OCI-LY7 (cell line): ENCODE measurements around the gene ANKS1B. TPM values are rescaled to one million over a fixed set of nuclear protein-coding genes. Genes with fewer than 3 reads are reported as not detected.
A peak's percentile ranks its signal among the peaks of the same experiment; 100 is the strongest.

Experiments
- BruUV-seq: library from RNA; stranded (reverse); fragments of 400-500 nt; replicated peaks from 2 replicates; lab custom pipeline; 2021; lab: Mats Ljungman, UMichigan
- CTCF ChIA-PET: fragments of 300-600 bp; sonication (Branson Sonifier 250); formaldehyde crosslinking; loops from one replicate; lab custom pipeline; 2022; ENCODE audit warnings: antibody characterized with exemption; ENCODE audit not compliant: unreplicated experiment; lab: Charles Lee
- POLR2A ChIA-PET: fragments of 300-600 bp; sonication (Branson Sonifier 250); formaldehyde crosslinking; loops from one replicate; lab custom pipeline; 2022; ENCODE audit warnings: antibody characterized with exemption; lab: Charles Lee
- DNase-seq: peaks from one replicate; pipeline ENCODE4 v3.0.0-alpha.2; 2015; ENCODE audit warnings: low spot score
- H2AFZ ChIP-seq: fragments of 200-600 bp; sonication (generic), shearing (Covaris generic); 2 replicates; pipeline ENCODE4 v1.6.1; 2014; ENCODE audit warnings: mild to moderate bottlenecking, antibody characterized with exemption, low read length, moderate library complexity
- H3K27ac ChIP-seq: fragments of 200-600 bp; sonication (generic); 2 replicates; pipeline ENCODE4 v1.5.1; 2014; ENCODE audit warnings: mixed run types, low read depth, mild to moderate bottlenecking, moderate library complexity, low read length, inconsistent platforms; ENCODE audit not compliant: poor library complexity, severe bottlenecking
- H3K36me3 ChIP-seq: fragments of 200-600 bp; sonication (generic); 2 replicates; pipeline ENCODE4 v1.6.1; 2014; ENCODE audit warnings: mild to moderate bottlenecking, antibody characterized with exemption, low read length, moderate library complexity, mixed read lengths; ENCODE audit not compliant: insufficient read depth
- H3K4me1 ChIP-seq: fragments of 200-600 bp; sonication (generic); 2 replicates; pipeline ENCODE4 v1.5.1; 2014; ENCODE audit warnings: mild to moderate bottlenecking, low read length; ENCODE audit not compliant: insufficient read depth, poor library complexity, severe bottlenecking
- H3K4me2 ChIP-seq: fragments of 200-600 bp; sonication (generic); 2 replicates; pipeline ENCODE4 v1.6.1; 2014; ENCODE audit warnings: mild to moderate bottlenecking, low read length
- H3K4me3 ChIP-seq: fragments of 200-600 bp; sonication (generic); 2 replicates; pipeline ENCODE4 v1.5.1; 2014; ENCODE audit warnings: mild to moderate bottlenecking, low read depth, low read length; ENCODE audit not compliant: poor library complexity, severe bottlenecking
- H3K79me2 ChIP-seq: fragments of 200-600 bp; sonication (generic); 2 replicates; pipeline ENCODE4 v1.6.1; 2016; ENCODE audit warnings: low read depth, mild to moderate bottlenecking, low read length, moderate library complexity, mixed read lengths; ENCODE audit not compliant: insufficient read depth
- H3K9me2 ChIP-seq: fragments of 200-600 bp; sonication (generic); 2 replicates; pipeline ENCODE4 v1.6.1; 2016; ENCODE audit warnings: mild to moderate bottlenecking, low read length, mixed read lengths; ENCODE audit not compliant: insufficient read depth
- H3K9me3 ChIP-seq: fragments of 200-600 bp; sonication (generic); 2 replicates; pipeline ENCODE4 v1.6.1; 2014; ENCODE audit warnings: mild to moderate bottlenecking, mixed run types, low read length, mixed read lengths
- H4K20me1 ChIP-seq: fragments of 200-600 bp; sonication (generic); 2 replicates; pipeline ENCODE4 v1.6.1; 2014; ENCODE audit warnings: mild to moderate bottlenecking, antibody characterized with exemption, low read length, moderate library complexity, mixed read lengths; ENCODE audit not compliant: insufficient read depth
- CTCF ChIP-seq: fragments of 200-600 bp; sonication (generic); conservative IDR thresholded peaks from 2 replicates; pipeline ENCODE4 v1.5.1; 2014; ENCODE audit warnings: mild to moderate bottlenecking, antibody characterized with exemption, low read length, moderate library complexity, mixed read lengths
- EZH2phosphoT487 ChIP-seq: fragments of 200-600 bp; sonication (generic); IDR thresholded peaks from 2 replicates; pipeline ENCODE4 v1.6.1; 2018; ENCODE audit warnings: low read depth, borderline replicate concordance, mild to moderate bottlenecking, mixed run types, antibody characterized with exemption, low read length, moderate library complexity, mixed read lengths
- intact Hi-C: fragments of 100-400 bp; cut with micrococcal nuclease; formaldehyde crosslinking; loops from one replicate; pipeline ENCODE4 v1.10.0; 2022; ENCODE audit not compliant: unreplicated experiment
- total RNA-seq, 2 experiments: library from RNA; depleted of rRNA in 1 of 2; stranded (reverse); fragments of >200 nt in 1 of 2; shearing (Covaris generic) in 1 of 2; gene quantifications; 2 replicates each; pipeline ENCODE4 v1.2.3, GENCODE V29; 2014 to 2022

ANKS1B gene
- total RNA-seq, 2 experiments from 2014 or later: 2.9 to 6.0 TPM

DNA sequence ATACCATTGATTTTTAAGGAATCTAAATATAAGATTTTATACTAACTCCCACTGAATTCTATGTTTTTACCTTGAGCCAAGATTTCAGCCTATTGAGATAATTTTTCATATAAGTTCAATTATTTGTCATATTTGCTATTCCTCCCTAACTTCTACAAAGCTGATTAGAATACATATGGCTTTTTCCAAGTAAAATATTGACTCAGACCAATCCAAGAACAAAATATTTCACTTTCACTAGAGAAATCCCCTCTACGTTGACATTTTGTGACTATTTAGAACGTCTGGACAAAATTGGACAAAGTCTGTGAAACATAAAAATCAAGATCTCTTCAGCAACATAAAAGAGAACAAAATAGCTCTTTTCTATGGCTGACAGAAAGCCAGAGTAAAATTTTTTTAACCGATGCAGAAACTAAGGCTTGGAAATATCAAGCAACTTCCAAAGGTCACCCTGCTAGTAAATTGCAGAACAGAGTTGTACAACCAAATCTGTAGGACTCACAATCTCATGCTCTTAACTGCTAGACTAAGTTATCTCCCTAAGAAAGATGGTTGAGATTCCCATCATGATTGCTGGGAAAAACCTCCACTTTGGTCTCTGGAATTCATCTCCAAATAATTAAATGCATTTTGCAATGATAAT, 219.1 kb downstream of the ANKS1B start:
- ChIA-PET POLR2A (interaction anchor here (0.6 to 2.1 kb wide), 6 partner anchors 11 to 661 kb away, joined by 3 to 7 read pairs (median 4); no protein-coding TSS in a partner anchor), CTCF (no interaction called here)
- H3K9me2 ChIP-seq: no peaks in the 10 kb centered on the region
- H4K20me1 ChIP-seq: no peaks in the 10 kb centered on the region
- H3K4me2 ChIP-seq: no peak overlapping the region
- peaks cover 20% of the 10 kb centered on the region; the same call in 1 of the 2 replicates for H3K9me3 ChIP-seq
- H3K4me1 ChIP-seq: peaks cover 18% of the 10 kb centered on the region
- no peak overlapping the region for H3K27ac ChIP-seq
- TF ChIP-seq EZH2phosphoT487 (no peak), CTCF (no peak)
- H2AFZ ChIP-seq: peak overlapping the region; percentile 75; the same call in 1 of the 2 replicates
- no peak for DNase-seq
- intact Hi-C loops: loop anchor here (2.0 to 5.0 kb wide), 2 partner anchors 107 to 373 kb away; no protein-coding TSS in a partner anchor
- no peaks in the 10 kb centered on the region for H3K79me2 ChIP-seq
- no TSS peak for BruUV-seq
- H3K36me3 ChIP-seq: peaks cover 21% of the 10 kb centered on the region
- H3K4me3 ChIP-seq: no peak overlapping the region

- no peak overlapping the region for H3K27ac ChIP-seq
- no peak for DNase-seq
- no peaks in the 10 kb centered on the region for H3K79me2 ChIP-seq
- no peak overlapping the region for H3K4me3 ChIP-seq
- peaks cover 18% of the 10 kb centered on the region for H3K36me3 ChIP-seq
- H4K20me1 ChIP-seq: no peaks in the 10 kb centered on the region
- intact Hi-C loops: no loop called here
- no TSS peak for BruUV-seq
- ChIA-PET CTCF (no interaction called here), POLR2A (interaction anchor here (0.6 to 1.5 kb wide), 4 partner anchors 9 to 106 kb away, joined by 3 to 6 read pairs (median 4); no protein-coding TSS in a partner anchor)
- H3K9me3 ChIP-seq: peaks cover 31% of the 10 kb centered on the region
- no peak overlapping the region for H3K4me2 ChIP-seq
- peaks cover 14% of the 10 kb centered on the region for H3K4me1 ChIP-seq
- no peaks in the 10 kb centered on the region for H3K9me2 ChIP-seq
- TF ChIP-seq EZH2phosphoT487: no peak
- TF ChIP-seq CTCF: no peak
- peak overlapping the region; percentile 44 for H2AFZ ChIP-seq
Measured at GRCh38 chr12:99759444-99759843, 225.3 kb downstream of the ANKS1B start.

GRCh38 chr12:99758997-99759396, 225.7 kb downstream of the ANKS1B start:
- Histone ChIP-seq H3K4me2 (no peak overlapping the region), H2AFZ (peak overlapping the region; percentile 44), H3K4me1 (peaks cover 14% of the 10 kb centered on the region), H3K27ac (no peak overlapping the region), H3K79me2 (no peaks in the 10 kb centered on the region), H3K4me3 (no peak overlapping the region), H3K9me2 (no peaks in the 10 kb centered on the region), H4K20me1 (no peaks in the 10 kb centered on the region), H3K36me3 (peaks cover 22% of the 10 kb centered on the region), H3K9me3 (peaks cover 33% of the 10 kb centered on the region)
- CTCF ChIA-PET: no interaction called here
- TF ChIP-seq EZH2phosphoT487: no peak
- no peak for TF ChIP-seq CTCF
- POLR2A ChIA-PET: interaction anchor here (0.6 to 1.5 kb wide), 3 partner anchors 9 to 95 kb away, joined by 3 to 6 read pairs (median 4); no protein-coding TSS in a partner anchor
- intact Hi-C loops: no loop called here
- no TSS peak for BruUV-seq
- DNase-seq: no peak
